Upper lobe of left lung (tissue), 4 donors: Measurements from ENCODE around the gene FAM181A.

Experiments
- CTCF ChIP-seq, 6 experiments: fragments of 450-650 bp in 4 of 6; fragments of 200-600 bp in 2 of 6; sonication (generic) in 2 of 6; IDR thresholded peaks; one replicate each; pipeline ENCODE4 v1.5.1; 2016 to 2019; ENCODE audit warnings: antibody characterized with exemption in 6 of 6
- POLR2AphosphoS5 ChIP-seq, 2 donors: sonication (generic); formaldehyde crosslinking; IDR thresholded peaks; one replicate each; pipeline ENCODE4 v1.5.1; 2017; ENCODE audit warnings: antibody characterized with exemption in 2 of 2

- TF ChIP-seq CTCF (IDR thresholded peaks at IDR 0.05) (no peak), POLR2AphosphoS5 (IDR thresholded peaks at IDR 0.05) (no peak)
Measured at GRCh38 chr14:93911975-93912615, 15.0 kb upstream of the FAM181A start.
